GM12873 (cell line): ENCODE data around the gene TIPIN.

Experiments
- CTCF ChIP-seq: IDR thresholded peaks from 2 replicates; pipeline ENCODE4 v1.5.1; 2012; ENCODE audit warnings: low read depth, mild to moderate bottlenecking, moderate library complexity, low read length, control low read depth; ENCODE audit not compliant: insufficient read depth; ENCODE audit errors: missing control alignments

TIPIN gene

DNA sequence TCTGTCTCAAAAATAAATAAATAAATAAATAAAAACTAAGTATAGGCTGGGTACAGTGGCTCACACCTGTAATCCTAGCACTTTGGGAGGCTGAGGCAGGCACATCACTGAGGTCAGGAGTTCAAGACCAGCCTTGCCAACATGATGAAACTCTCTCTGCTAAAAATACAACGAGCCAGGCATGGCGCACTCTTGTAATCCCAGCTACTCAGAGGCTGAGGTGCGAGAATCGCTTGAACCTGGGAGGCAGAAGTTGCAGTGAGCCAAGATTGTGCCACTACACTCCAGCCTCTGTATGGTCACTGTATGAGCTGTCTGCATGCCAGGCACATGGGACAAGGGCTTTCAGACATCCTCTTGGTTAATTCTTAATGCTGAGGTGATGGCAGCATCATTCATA is 28.7 kb downstream of the TIPIN start:
- no peak for TF ChIP-seq CTCF

- TF ChIP-seq CTCF: no peak
Observed at GRCh38 chr15:66326051-66326450, 30.4 kb downstream of the TIPIN start.

DNA sequence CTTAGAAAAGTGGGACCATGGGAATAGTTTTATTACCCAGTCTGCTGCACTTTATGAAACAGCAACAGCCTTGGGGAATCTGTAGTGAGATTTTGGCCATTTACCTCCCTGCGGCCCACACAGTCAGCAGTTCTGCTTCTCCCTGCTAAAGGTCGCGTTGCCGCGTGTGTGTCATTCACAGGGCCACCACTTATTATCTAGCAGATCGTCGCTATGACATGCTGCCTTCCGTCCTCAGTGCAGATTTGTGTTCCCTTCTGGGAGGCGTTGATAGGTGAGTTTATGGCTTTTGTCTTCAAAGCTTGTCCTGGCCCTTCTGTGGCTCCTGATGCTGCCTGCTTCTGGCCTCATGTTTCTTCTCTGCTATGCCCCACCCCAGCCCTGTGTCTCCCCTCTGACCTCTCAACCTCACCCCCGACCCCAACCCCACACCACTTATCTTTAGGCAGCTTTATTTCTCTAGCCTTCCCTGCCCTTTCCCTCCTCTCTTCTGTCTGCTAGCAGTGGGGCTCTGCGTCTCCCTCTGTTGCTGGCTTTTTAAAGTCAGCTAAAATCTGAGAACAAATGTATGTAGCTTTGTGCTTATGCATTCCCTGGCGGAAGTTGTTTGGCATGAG is 33.1 kb downstream of the TIPIN start:
- TF ChIP-seq CTCF: no peak

GRCh38 chr15:66312144-66312543 is 44.3 kb downstream of the TIPIN start:
- no peak for TF ChIP-seq CTCF

- no peak for TF ChIP-seq CTCF
Observed at GRCh38 chr15:66310786-66311185, 45.7 kb downstream of the TIPIN start.

GRCh38 chr15:66309828-66310227 is 46.7 kb downstream of the TIPIN start:
- TF ChIP-seq CTCF: no peak

GRCh38 chr15:66308531-66308930 is 48.0 kb downstream of the TIPIN start:
- TF ChIP-seq CTCF: no peak
